GM12864 (cell line): ENCODE results near the gene TTLL6.

Source experiments
- DNase-seq: peaks from one replicate; pipeline ENCODE4 v3.0.0-alpha.2; 2011; ENCODE audit warnings: low read depth
- H3K4me3 ChIP-seq: 2 replicates; pipeline ENCODE4 v1.5.1; 2011; ENCODE audit warnings: mild to moderate bottlenecking, low read depth, low read length, control low read depth
- CTCF ChIP-seq: IDR thresholded peaks from 2 replicates; pipeline ENCODE4 v1.5.1; 2011; ENCODE audit warnings: low read depth, mild to moderate bottlenecking, moderate library complexity, low read length, control low read depth, inconsistent platforms; ENCODE audit errors: missing control alignments

TTLL6 gene

GRCh38 chr17:48747445-48748363 lies 69.3 kb downstream of the TTLL6 start:
- no peak for DNase-seq
- TF ChIP-seq CTCF: no peak
- H3K4me3 ChIP-seq: no peak overlapping the region

- no peak for TF ChIP-seq CTCF
- H3K4me3 ChIP-seq: no peak overlapping the region
- no peak for DNase-seq
These were observed 70.0 kb downstream of the TTLL6 start for GRCh38 chr17:48746916-48747444.

GRCh38 chr17:48745381-48746275 lies 71.4 kb downstream of the TTLL6 start:
- no peak for DNase-seq
- no peak for TF ChIP-seq CTCF
- no peak overlapping the region for H3K4me3 ChIP-seq

GRCh38 chr17:48740537-48740936 lies 76.5 kb downstream of the TTLL6 start:
- H3K4me3 ChIP-seq: no peak overlapping the region
- DNase-seq: no peak

GRCh38 chr17:48738803-48739526 lies 78.1 kb downstream of the TTLL6 start:
- no peak for TF ChIP-seq CTCF
- no peak for DNase-seq
- no peak overlapping the region for H3K4me3 ChIP-seq

More at GRCh38 chr17:48740537-48740936, 76.5 kb downstream of the TTLL6 start:
- TF ChIP-seq CTCF: no peak

- DNase-seq: no peak
- TF ChIP-seq CTCF: no peak
- H3K4me3 ChIP-seq: no peak overlapping the region
These were observed 78.6 kb downstream of the TTLL6 start for GRCh38 chr17:48738424-48738802.
